ENCODE results near the gene MOB3C.

DNA sequence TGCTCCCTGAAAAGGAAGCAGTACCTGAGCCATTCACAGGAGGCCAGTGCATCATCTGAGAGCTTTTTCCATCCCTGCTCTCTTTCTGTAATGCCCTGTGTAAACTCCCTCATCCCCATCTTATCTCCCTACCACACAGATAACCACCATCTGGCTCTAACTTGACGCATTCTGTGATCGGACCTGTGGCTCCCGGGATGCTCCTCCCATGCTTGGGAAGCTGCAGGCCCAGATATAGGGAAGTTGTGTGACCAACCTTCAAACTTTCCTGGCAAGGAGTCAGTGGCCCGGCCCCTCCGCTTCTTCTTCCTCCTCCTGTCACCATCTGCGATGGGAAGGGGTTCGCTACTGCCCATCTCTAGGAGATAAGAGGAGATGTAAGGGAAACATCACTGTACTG lies 33.6 kb downstream of the MOB3C start:
- TF ChIP-seq, protein P1, sequence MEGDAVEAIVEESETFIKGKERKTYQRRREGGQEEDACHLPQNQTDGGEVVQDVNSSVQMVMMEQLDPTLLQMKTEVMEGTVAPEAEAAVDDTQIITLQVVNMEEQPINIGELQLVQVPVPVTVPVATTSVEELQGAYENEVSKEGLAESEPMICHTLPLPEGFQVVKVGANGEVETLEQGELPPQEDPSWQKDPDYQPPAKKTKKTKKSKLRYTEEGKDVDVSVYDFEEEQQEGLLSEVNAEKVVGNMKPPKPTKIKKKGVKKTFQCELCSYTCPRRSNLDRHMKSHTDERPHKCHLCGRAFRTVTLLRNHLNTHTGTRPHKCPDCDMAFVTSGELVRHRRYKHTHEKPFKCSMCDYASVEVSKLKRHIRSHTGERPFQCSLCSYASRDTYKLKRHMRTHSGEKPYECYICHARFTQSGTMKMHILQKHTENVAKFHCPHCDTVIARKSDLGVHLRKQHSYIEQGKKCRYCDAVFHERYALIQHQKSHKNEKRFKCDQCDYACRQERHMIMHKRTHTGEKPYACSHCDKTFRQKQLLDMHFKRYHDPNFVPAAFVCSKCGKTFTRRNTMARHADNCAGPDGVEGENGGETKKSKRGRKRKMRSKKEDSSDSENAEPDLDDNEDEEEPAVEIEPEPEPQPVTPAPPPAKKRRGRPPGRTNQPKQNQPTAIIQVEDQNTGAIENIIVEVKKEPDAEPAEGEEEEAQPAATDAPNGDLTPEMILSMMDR (IDR thresholded peaks at IDR 0.05; ENCODE audit: insufficient read depth, low read length, poor library complexity, severe bottlenecking) = no peak
- TF ChIP-seq EZH2phosphoT487 (conservative IDR thresholded peaks at IDR 0.05; ENCODE audit: low read length) = no peak

Data from SU-DHL-6 (cell line).